ENCODE measurements around the gene SLAMF8. TPM values are rescaled to one million over a fixed set of nuclear protein-coding genes. Genes with fewer than 3 reads are reported as not detected.

The SLAMF8 gene
- total RNA-seq, 1 experiment from 2014 or later, result not detected

DNA sequence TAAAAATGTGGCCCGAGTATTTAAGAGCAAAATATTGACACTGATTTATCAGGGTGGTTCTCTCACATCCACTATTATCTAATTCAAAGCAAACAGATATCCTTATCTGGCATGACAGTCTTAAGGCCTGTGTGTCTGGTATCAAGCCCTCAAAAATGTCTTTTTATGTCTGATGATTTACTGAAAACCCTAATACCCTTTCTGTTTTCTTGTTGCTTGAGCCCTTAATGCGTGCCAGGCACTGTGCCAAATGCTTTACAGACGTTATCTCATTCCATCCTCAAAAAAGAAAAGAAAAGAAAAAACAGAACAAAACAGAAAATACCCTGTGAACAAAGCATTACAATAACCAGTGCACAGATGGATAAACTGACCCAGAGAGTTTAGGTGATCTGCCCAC, 40.2 kb upstream of the SLAMF8 start:
- ChIA-PET POLR2A (interaction anchor here (0.7 to 1.7 kb wide), 7 partner anchors 11 to 625 kb away, joined by 3 to 7 read pairs (median 4); no protein-coding TSS in a partner anchor), CTCF (interaction anchor here (0.6 to 10.7 kb wide), 7 partner anchors 9 to 626 kb away, joined by 3 to 253 read pairs (median 7); no protein-coding TSS in a partner anchor)
- H3K9me3 Mint-ChIP-seq (ENCODE audit: unreplicated experiment), result no peaks in the 10 kb centered on the region

GRCh38 chr1:159786966-159787365, 39.7 kb upstream of the SLAMF8 start:
- intact Hi-C loops (cut with micrococcal nuclease), result no loop called here
- Mint-ChIP-seq H3K4me3 (ENCODE audit: unreplicated experiment) (no peak overlapping the region), H3K27ac (ENCODE audit: low read depth, unreplicated experiment) (no peak overlapping the region), H3K36me3 (ENCODE audit: insufficient read depth, unreplicated experiment) (peaks cover 29% of the 10 kb centered on the region), H3K9me3 (ENCODE audit: unreplicated experiment) (no peaks in the 10 kb centered on the region), H3K27me3 (ENCODE audit: insufficient read depth, unreplicated experiment) (no peaks in the 10 kb centered on the region), H3K4me1 (ENCODE audit: insufficient read depth, unreplicated experiment) (peaks cover 54% of the 10 kb centered on the region)
- DNase-seq (ENCODE audit: unreplicated experiment), result peak; percentile 27
- ChIA-PET CTCF (interaction anchor here (0.6 to 10.7 kb wide), 9 partner anchors 9 to 1260 kb away, joined by 3 to 253 read pairs (median 6); no protein-coding TSS in a partner anchor), POLR2A (interaction anchor here (0.6 to 1.7 kb wide), 9 partner anchors 12 to 668 kb away, joined by 3 to 7 read pairs (median 4); no protein-coding TSS in a partner anchor)
- TF ChIP-seq, protein P1, sequence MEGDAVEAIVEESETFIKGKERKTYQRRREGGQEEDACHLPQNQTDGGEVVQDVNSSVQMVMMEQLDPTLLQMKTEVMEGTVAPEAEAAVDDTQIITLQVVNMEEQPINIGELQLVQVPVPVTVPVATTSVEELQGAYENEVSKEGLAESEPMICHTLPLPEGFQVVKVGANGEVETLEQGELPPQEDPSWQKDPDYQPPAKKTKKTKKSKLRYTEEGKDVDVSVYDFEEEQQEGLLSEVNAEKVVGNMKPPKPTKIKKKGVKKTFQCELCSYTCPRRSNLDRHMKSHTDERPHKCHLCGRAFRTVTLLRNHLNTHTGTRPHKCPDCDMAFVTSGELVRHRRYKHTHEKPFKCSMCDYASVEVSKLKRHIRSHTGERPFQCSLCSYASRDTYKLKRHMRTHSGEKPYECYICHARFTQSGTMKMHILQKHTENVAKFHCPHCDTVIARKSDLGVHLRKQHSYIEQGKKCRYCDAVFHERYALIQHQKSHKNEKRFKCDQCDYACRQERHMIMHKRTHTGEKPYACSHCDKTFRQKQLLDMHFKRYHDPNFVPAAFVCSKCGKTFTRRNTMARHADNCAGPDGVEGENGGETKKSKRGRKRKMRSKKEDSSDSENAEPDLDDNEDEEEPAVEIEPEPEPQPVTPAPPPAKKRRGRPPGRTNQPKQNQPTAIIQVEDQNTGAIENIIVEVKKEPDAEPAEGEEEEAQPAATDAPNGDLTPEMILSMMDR (IDR thresholded peaks at IDR 0.05; ENCODE audit: unreplicated experiment), result no peak
- no TSS peak for BruUV-seq (replicated peaks)

More for the DNA sequence above, 40.2 kb upstream of the SLAMF8 start:
- Mint-ChIP-seq H3K4me3 (ENCODE audit: unreplicated experiment) (no peak overlapping the region), H3K27me3 (ENCODE audit: insufficient read depth, unreplicated experiment) (no peaks in the 10 kb centered on the region), H3K36me3 (ENCODE audit: insufficient read depth, unreplicated experiment) (peaks cover 34% of the 10 kb centered on the region), H3K27ac (ENCODE audit: low read depth, unreplicated experiment) (no peak overlapping the region), H3K4me1 (ENCODE audit: insufficient read depth, unreplicated experiment) (peaks cover 57% of the 10 kb centered on the region)
- BruUV-seq (replicated peaks), result no TSS peak
- DNase-seq (ENCODE audit: unreplicated experiment), result no peak
- intact Hi-C loops (cut with micrococcal nuclease), result no loop called here
- TF ChIP-seq, protein P1 (IDR thresholded peaks at IDR 0.05; ENCODE audit: unreplicated experiment), result no peak

DNA sequence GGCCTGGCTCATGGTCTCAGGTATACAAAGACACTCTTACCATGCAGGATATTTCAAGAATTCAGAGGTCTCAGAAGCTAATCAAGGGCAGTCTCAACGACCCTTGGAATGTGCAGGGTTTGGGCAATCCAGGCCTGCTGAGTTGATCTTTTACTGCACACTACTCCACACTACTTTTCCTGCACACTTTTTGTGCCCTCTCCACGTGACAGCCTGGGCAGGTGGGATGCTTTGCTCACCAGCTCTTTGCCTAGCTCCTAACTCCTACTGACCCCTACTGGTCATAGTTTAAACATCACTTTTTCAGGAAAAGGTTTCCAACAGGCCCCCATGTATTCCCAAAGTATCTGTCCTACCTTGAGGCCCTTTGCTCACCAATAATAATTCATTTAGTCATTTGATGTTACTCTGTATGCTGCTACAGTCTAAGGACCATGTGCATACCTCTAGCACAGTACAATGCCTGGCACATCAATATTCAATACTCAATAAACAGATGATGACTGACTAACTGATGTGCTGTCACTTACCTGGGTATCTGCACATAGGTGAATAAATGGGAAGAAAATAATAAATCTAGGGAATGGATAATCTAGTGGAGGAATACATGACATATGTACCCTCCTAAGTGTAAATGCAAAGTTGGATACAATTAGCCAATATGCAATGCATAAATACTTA, 36.3 kb upstream of the SLAMF8 start:
- DNase-seq (ENCODE audit: unreplicated experiment), result peak; percentile 66
- intact Hi-C loops (cut with micrococcal nuclease), result loop anchor here (1.0 kb wide), 2 partner anchors 629 to 658 kb away; no protein-coding TSS in a partner anchor
- no peaks in the 10 kb centered on the region for H3K27me3 Mint-ChIP-seq (ENCODE audit: insufficient read depth, unreplicated experiment)
- H3K4me3 Mint-ChIP-seq (ENCODE audit: unreplicated experiment), result no peak overlapping the region
- peaks cover 6% of the 10 kb centered on the region for H3K36me3 Mint-ChIP-seq (ENCODE audit: insufficient read depth, unreplicated experiment)
- peaks cover 32% of the 10 kb centered on the region for H3K4me1 Mint-ChIP-seq (ENCODE audit: insufficient read depth, unreplicated experiment)
- no peaks in the 10 kb centered on the region for H3K9me3 Mint-ChIP-seq (ENCODE audit: unreplicated experiment)
- peak overlapping the region; percentile 29 for H3K27ac Mint-ChIP-seq (ENCODE audit: low read depth, unreplicated experiment)
- POLR2A ChIA-PET, result interaction anchor here (0.7 to 1.0 kb wide), 5 partner anchors 10 to 88 kb away, joined by 3 to 5 read pairs (median 3); partner anchors contain the start of gene DUSP23
- BruUV-seq (replicated peaks), result no TSS peak
- CTCF ChIA-PET, result interaction anchor here (0.5 to 10.7 kb wide), 24 partner anchors 8 to 1532 kb away, joined by 3 to 253 read pairs (median 4); partner anchors contain the start of genes DUSP23 and FCRL6
- TF ChIP-seq, protein P1 (IDR thresholded peaks at IDR 0.05; ENCODE audit: unreplicated experiment), result peak; percentile 85

DNA sequence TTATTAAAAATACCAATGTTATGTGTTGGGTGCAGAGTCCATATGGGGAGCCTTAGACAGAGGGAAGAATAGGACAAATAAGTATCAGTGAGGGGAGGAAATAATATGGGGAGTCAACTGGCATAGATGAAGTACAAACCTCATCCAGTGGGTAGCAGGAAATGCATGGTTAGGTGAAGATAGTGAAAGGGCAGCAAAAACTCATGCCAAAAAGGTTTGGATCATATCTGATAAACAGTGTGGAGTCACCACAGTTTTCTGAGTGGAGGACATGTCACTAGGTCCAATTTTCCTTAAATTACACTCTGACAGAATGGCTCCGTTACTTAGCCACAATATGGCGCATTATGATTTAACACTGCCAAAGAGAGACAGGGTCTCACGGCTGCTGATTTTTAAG, 35.6 kb upstream of the SLAMF8 start:
- TF ChIP-seq, protein P1 (IDR thresholded peaks at IDR 0.05; ENCODE audit: unreplicated experiment), result no peak
- H3K27me3 Mint-ChIP-seq (ENCODE audit: insufficient read depth, unreplicated experiment), result no peaks in the 10 kb centered on the region
- H3K4me3 Mint-ChIP-seq (ENCODE audit: unreplicated experiment), result no peak overlapping the region

More for the DNA sequence above, 35.6 kb upstream of the SLAMF8 start:
- H3K4me1 Mint-ChIP-seq (ENCODE audit: insufficient read depth, unreplicated experiment), result peaks cover 27% of the 10 kb centered on the region
- intact Hi-C loops (cut with micrococcal nuclease), result no loop called here
- CTCF ChIA-PET, result interaction anchor here (27.0 kb wide), 1 partner anchor 100 kb away, joined by 1396 read pairs; no protein-coding TSS in a partner anchor
- H3K9me3 Mint-ChIP-seq (ENCODE audit: unreplicated experiment), result no peaks in the 10 kb centered on the region
- BruUV-seq (replicated peaks), result no TSS peak
- POLR2A ChIA-PET, result no interaction called here
- DNase-seq (ENCODE audit: unreplicated experiment), result no peak
- peaks cover 6% of the 10 kb centered on the region for H3K36me3 Mint-ChIP-seq (ENCODE audit: insufficient read depth, unreplicated experiment)
- H3K27ac Mint-ChIP-seq (ENCODE audit: low read depth, unreplicated experiment), result peak overlapping the region; percentile 29
